Loucy (cell line): ENCODE results near the gene CYP3A5.

Experiments used
- H2AFZ ChIP-seq: fragments of 200-600 bp; sonication (generic); 2 replicates; pipeline ENCODE4 v1.6.0; 2016; ENCODE audit warnings: antibody characterized with exemption, mild to moderate bottlenecking, low read length, moderate library complexity
- H3F3A ChIP-seq: fragments of 200-600 bp; 2 replicates; pipeline ENCODE4 v1.6.0; 2016; ENCODE audit warnings: antibody characterized with exemption, low read depth, mild to moderate bottlenecking
- H3K27me3 ChIP-seq: fragments of 200-600 bp; sonication (generic); 2 replicates; pipeline ENCODE4 v1.6.1; 2014; ENCODE audit warnings: low read length, mild to moderate bottlenecking; ENCODE audit not compliant: insufficient read depth, poor library complexity, severe bottlenecking
- H3K36me3 ChIP-seq: fragments of 200-600 bp; sonication (generic); 2 replicates; pipeline ENCODE4 v1.6.1; 2016; ENCODE audit warnings: low read length; ENCODE audit not compliant: insufficient read depth
- H3K4me1 ChIP-seq: fragments of 200-600 bp; sonication (generic); 2 replicates; pipeline ENCODE4 v1.5.1; 2014; ENCODE audit warnings: low read length, mild to moderate bottlenecking; ENCODE audit not compliant: insufficient read depth, poor library complexity, severe bottlenecking
- H3K4me2 ChIP-seq: fragments of 200-600 bp; sonication (generic); 2 replicates; pipeline ENCODE4 v1.6.0; 2014; ENCODE audit warnings: antibody characterized with exemption, low read length, low read depth, mild to moderate bottlenecking; ENCODE audit not compliant: poor library complexity, severe bottlenecking
- H3K4me3 ChIP-seq: fragments of 200-600 bp; sonication (generic); 2 replicates; pipeline ENCODE4 v1.5.1; 2014; ENCODE audit warnings: low read length, mild to moderate bottlenecking, mixed read lengths; ENCODE audit not compliant: poor library complexity, severe bottlenecking
- H3K79me2 ChIP-seq: fragments of 200-600 bp; sonication (generic); 2 replicates; pipeline ENCODE4 v1.6.1; 2014; ENCODE audit warnings: low read length; ENCODE audit not compliant: insufficient read depth
- H3K9ac ChIP-seq: fragments of 200-600 bp; sonication (generic); 2 replicates; pipeline ENCODE4 v1.6.0; 2014; ENCODE audit warnings: mild to moderate bottlenecking, low read depth, low read length, moderate library complexity; ENCODE audit not compliant: poor library complexity, severe bottlenecking
- H3K9me2 ChIP-seq: fragments of 200-600 bp; sonication (generic); replicated peaks from 2 replicates; pipeline ENCODE4 v1.6.1; 2016; ENCODE audit warnings: low read depth, low read length, mixed read lengths
- H3K9me3 ChIP-seq: fragments of 200-600 bp; sonication (generic); 2 replicates; pipeline ENCODE4 v1.6.1; 2014; ENCODE audit warnings: mild to moderate bottlenecking, antibody characterized with exemption, low read length, low read depth; ENCODE audit not compliant: insufficient read depth
- H4K20me1 ChIP-seq: fragments of 200-600 bp; sonication (generic); 2 replicates; pipeline ENCODE4 v1.6.0; 2014; ENCODE audit warnings: antibody characterized with exemption, low read length, mild to moderate bottlenecking; ENCODE audit not compliant: insufficient read depth, poor library complexity, severe bottlenecking
- EZH2phosphoT487 ChIP-seq: fragments of 200-600 bp; IDR thresholded peaks from 2 replicates; pipeline ENCODE4 v1.6.1; 2018; ENCODE audit warnings: antibody characterized with exemption, mild to moderate bottlenecking, moderate library complexity, borderline replicate concordance
- TF ChIP-seq, protein P1 (sequence below): fragments of 200-600 bp; sonication (generic); conservative IDR thresholded peaks from 2 replicates; pipeline ENCODE4 v1.5.1; 2014; ENCODE audit warnings: mild to moderate bottlenecking, antibody characterized with exemption, low read length

The CYP3A5 gene

DNA sequence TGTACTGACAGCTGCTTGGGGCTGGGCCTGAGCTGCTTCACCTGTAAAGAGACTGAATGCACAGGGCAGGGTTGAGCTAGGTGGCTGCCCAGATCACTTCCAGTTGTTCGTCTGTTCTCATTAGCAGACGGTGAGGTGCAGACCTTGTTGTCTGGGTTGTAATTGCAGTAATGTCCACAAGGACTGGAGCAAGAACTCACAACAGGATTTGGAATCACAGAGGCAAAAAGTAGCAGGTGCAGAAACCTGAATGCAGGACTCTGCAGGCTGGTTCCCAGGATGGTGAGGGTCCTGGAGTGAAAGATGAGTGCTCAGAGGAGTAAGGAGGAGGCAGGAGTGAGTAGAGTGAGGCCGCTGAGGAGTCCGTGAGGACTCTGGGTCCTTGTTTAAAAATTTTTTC, 53.8 kb downstream of the CYP3A5 start:
- peak overlapping the region; percentile 76 for H3K4me3 ChIP-seq
- H3K4me2 ChIP-seq: peak overlapping the region; percentile 100
- no peaks in the 10 kb centered on the region for H4K20me1 ChIP-seq

DNA sequence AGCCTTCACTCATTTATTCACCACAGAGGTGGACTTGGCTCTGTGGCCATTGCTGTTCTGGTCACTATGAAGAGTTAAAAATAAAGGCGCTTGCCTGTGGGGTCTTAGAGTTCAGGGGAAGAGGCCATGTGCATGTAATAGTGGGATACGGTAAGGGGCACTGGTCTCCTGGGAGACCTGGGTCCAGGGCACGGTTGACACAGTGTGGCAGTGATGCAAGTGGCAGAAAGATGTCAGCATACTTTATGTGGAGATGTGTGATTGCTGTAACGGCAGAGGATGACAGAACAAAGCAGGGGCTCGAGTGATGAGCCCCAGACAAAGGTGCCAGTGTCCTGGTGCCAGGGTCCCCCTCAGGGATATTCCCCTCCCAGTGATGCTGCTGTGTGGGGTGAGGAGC, 54.5 kb downstream of the CYP3A5 start:
- no peak for TF ChIP-seq EZH2phosphoT487
- TF ChIP-seq, protein P1, sequence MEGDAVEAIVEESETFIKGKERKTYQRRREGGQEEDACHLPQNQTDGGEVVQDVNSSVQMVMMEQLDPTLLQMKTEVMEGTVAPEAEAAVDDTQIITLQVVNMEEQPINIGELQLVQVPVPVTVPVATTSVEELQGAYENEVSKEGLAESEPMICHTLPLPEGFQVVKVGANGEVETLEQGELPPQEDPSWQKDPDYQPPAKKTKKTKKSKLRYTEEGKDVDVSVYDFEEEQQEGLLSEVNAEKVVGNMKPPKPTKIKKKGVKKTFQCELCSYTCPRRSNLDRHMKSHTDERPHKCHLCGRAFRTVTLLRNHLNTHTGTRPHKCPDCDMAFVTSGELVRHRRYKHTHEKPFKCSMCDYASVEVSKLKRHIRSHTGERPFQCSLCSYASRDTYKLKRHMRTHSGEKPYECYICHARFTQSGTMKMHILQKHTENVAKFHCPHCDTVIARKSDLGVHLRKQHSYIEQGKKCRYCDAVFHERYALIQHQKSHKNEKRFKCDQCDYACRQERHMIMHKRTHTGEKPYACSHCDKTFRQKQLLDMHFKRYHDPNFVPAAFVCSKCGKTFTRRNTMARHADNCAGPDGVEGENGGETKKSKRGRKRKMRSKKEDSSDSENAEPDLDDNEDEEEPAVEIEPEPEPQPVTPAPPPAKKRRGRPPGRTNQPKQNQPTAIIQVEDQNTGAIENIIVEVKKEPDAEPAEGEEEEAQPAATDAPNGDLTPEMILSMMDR: no peak
- H3K79me2 ChIP-seq: peaks cover 56% of the 10 kb centered on the region
- peak overlapping the region; percentile 90 for H3K9ac ChIP-seq
- peak overlapping the region; percentile 100 for H3K4me2 ChIP-seq
- no peaks in the 10 kb centered on the region for H3K27me3 ChIP-seq
- peaks cover 63% of the 10 kb centered on the region; the same call in 1 of the 2 replicates for H3K36me3 ChIP-seq
- H3F3A ChIP-seq: peaks cover 4% of the 10 kb centered on the region; the same call in 1 of the 2 replicates
- no peaks in the 10 kb centered on the region for H3K9me2 ChIP-seq
- no peaks in the 10 kb centered on the region for H4K20me1 ChIP-seq
- no peak overlapping the region for H2AFZ ChIP-seq
- no peaks in the 10 kb centered on the region for H3K9me3 ChIP-seq
- peak overlapping the region; percentile 76 for H3K4me3 ChIP-seq
- peaks cover 62% of the 10 kb centered on the region for H3K4me1 ChIP-seq

More for the DNA sequence above, 53.8 kb downstream of the CYP3A5 start:
- Histone ChIP-seq H3K36me3 (peaks cover 67% of the 10 kb centered on the region; the same call in 1 of the 2 replicates), H2AFZ (no peak overlapping the region), H3K79me2 (peaks cover 53% of the 10 kb centered on the region), H3F3A (peaks cover 4% of the 10 kb centered on the region; the same call in 1 of the 2 replicates), H3K4me1 (peaks cover 56% of the 10 kb centered on the region), H3K27me3 (no peaks in the 10 kb centered on the region), H3K9me2 (no peaks in the 10 kb centered on the region), H3K9ac (peak overlapping the region; percentile 90), H3K9me3 (no peaks in the 10 kb centered on the region)
- TF ChIP-seq, protein P1: peak; percentile 25; the same call in 1 of the 2 replicates
- no peak for TF ChIP-seq EZH2phosphoT487

GRCh38 chr7:99624484-99624883, 55.3 kb downstream of the CYP3A5 start:
- peak overlapping the region; percentile 90 for H3K9ac ChIP-seq
- H3K27me3 ChIP-seq: no peaks in the 10 kb centered on the region
- H3K4me2 ChIP-seq: peak overlapping the region; percentile 100
- peaks cover 65% of the 10 kb centered on the region for H3K79me2 ChIP-seq
- H3K36me3 ChIP-seq: peaks cover 63% of the 10 kb centered on the region; the same call in 1 of the 2 replicates
- H4K20me1 ChIP-seq: no peaks in the 10 kb centered on the region
- peaks cover 67% of the 10 kb centered on the region for H3K4me1 ChIP-seq
- peaks cover 4% of the 10 kb centered on the region; the same call in 1 of the 2 replicates for H3F3A ChIP-seq
- no peak overlapping the region for H2AFZ ChIP-seq
- H3K9me3 ChIP-seq: no peaks in the 10 kb centered on the region
- no peak for TF ChIP-seq EZH2phosphoT487
- TF ChIP-seq, protein P1: peak; percentile 29
- peak overlapping the region; percentile 76 for H3K4me3 ChIP-seq
- H3K9me2 ChIP-seq: no peaks in the 10 kb centered on the region
